ENCODE data around the gene RMDN2.
A peak's percentile ranks its signal among the peaks of the same experiment; 100 is the strongest.
"Not testable (repeated sequence)": the region's sequence is repeated elsewhere in the genome, so short reads cannot be mapped to it uniquely, and the experiment has no call there.

Gene RMDN2

GRCh38 chr2:37992601-37993000 is 67.5 kb downstream of the RMDN2 start:
- DNase-seq (ENCODE audit: low spot score), result no peak

DNA sequence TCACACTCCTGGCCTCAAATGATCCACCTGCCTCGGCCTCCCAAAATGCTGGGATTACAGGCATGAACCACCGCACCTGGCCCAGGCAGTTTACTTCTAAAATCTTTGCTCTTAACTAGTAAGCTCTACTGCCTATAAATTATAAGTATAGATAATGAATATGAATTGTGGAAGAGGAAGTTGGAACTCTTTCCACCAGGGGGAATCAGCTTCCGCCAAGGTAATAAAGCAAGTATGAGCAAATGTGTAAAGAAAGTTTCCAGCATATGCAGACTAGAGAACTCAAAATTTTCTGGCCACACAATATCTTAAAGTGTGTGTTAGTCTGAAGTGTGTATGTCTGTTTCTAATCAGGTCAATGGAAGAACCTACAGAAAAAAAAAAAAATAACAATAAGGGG is 68.1 kb downstream of the RMDN2 start:
- DNase-seq (ENCODE audit: low spot score), result no peak

DNA sequence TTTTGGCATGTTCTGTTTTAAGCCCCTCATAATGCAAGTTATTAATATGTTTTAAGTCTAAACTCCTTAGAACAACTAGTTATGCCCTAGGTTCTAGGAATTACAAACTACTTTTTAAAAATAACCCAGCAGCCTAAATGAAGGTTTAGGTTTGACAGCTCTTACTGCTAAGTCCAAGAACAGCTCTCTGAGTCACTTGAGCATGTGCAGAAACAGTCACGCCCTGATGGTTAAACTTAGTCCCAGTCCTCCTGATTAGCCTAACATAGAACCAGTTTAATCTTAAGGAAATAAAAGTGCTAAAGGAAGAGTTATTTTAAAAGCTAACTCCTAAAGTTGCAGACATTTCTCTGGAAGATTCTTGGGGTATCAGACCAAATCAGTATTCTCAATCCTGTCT is 72.5 kb downstream of the RMDN2 start:
- no peak for DNase-seq (ENCODE audit: low spot score)

- no peak for DNase-seq (ENCODE audit: low spot score)
Measured at GRCh38 chr2:38000485-38001222, 75.6 kb downstream of the RMDN2 start.

DNA sequence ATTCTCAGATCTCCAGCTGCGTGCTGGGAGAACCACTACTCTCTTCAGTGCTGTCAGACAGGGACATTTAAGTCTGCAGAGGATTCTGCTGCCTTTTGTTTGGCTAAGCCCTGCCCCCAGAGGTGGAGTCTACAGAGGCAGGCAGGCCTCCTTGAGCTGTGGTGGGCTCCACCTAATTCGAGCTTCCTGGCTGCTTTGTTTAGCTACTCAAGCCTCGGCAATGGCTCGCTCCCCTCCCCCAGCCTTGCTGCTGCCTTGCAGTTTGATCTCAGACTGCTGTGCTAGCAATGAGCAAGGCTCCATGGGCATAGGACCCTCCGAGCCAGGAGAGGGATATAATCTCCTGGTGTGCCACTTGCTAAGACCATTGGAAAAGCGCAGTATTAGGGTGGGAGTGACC is 85.1 kb downstream of the RMDN2 start:
- not testable (repeated sequence) for DNase-seq (ENCODE audit: low spot score)

- DNase-seq (ENCODE audit: low spot score), result no peak
Measured at GRCh38 chr2:38010995-38011394, 85.9 kb downstream of the RMDN2 start.

DNA sequence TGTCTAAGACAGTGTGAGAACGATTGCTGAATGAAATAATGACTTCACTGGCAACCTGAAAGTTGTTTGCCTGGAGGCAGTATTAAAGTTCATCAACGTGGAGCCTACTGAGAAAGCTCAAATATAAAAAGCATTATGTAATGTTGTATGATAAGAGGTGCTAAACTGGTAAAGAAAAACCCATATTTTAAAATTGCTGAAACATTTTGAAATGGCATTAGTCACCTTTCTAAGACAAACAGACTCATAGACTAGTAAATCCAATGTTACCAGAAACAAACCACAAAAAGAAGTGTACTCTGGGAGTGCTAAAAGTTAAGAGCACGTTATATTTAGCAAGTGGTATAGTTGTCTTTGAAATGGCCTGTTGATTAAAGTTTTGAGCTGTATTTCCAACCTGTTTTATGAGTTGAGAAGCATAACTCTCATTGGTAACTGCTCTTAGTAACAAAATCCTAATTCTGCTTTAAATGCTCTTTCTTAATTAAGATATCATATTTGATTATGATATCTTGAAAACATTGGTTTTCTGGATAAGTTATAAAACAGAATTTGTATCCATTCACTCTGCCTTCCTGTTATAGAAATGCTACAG is 88.2 kb downstream of the RMDN2 start:
- no peak for DNase-seq (ENCODE audit: low spot score)

DNA sequence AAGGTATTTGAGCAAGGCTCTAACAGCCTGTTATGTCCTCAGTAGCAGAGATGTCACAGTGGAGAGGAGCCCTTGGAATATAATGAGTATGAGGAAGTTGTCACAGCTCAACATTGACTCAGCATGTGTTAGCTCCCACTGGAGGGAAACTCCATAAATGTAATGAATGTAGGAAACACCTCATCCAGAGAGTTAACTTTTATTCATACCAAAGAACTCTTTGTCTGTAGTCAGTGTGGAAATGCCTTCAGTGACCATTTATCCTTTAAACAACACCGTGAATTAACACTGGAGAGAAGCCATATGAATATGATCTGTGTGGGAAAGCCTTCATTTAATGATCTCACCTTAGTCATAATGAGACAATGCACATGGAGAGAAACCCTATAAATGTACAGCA is 91.1 kb downstream of the RMDN2 start:
- no peak for DNase-seq (ENCODE audit: low spot score)

GRCh38 chr2:38017836-38018235 is 92.7 kb downstream of the RMDN2 start:
- DNase-seq (ENCODE audit: low spot score), result no peak

GRCh38 chr2:38020359-38021069 is 95.4 kb downstream of the RMDN2 start:
- not testable (repeated sequence) for DNase-seq (ENCODE audit: low spot score)

- no peak for DNase-seq (ENCODE audit: low spot score)
Measured at GRCh38 chr2:38021589-38021988, 96.5 kb downstream of the RMDN2 start.

GRCh38 chr2:38026846-38027245 is 101.8 kb downstream of the RMDN2 start:
- no peak for DNase-seq (ENCODE audit: low spot score)

DNA sequence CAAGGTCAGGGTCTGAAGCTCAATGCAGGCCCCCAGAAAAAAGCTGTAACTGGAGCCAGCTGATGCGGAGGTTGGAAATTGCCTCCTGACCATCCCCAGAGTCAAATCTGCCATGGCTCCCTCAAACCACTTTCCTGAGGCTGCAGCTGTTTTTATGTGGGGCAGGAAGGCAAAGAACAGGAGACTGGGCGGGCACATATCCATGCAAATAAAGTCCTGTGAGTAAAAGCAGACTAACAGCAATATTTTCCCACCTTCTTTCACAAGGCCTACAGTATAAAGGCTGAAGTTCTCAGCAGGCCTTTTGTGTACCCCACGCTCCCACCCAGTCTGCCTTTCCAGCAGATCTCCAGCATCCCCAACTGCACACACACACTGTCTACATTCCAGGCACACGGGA is 103.7 kb downstream of the RMDN2 start:
- DNase-seq (ENCODE audit: low spot score), result no peak

DNA sequence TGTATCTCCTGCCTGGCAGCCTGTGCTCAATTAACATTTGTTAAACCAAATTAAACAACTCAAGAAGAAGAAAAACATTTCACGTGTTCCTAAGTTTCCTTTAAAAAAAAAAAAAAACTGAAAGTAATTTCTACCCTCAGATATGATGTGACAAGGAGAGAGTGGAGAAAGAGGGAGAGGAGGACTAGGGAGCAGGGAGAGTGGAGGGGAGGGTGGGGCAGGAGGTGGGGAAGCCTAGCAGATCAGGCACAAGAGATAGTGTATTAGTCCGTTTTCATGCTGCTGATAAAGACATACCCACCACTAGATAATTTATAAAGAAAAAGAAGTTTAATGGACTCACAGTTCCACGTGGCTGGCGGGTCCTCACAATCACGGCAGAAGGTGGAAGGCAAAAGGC is 104.4 kb downstream of the RMDN2 start:
- no peak for DNase-seq (ENCODE audit: low spot score)

GRCh38 chr2:38030635-38031355 is 105.7 kb downstream of the RMDN2 start:
- DNase-seq (ENCODE audit: low spot score), result no peak

DNA sequence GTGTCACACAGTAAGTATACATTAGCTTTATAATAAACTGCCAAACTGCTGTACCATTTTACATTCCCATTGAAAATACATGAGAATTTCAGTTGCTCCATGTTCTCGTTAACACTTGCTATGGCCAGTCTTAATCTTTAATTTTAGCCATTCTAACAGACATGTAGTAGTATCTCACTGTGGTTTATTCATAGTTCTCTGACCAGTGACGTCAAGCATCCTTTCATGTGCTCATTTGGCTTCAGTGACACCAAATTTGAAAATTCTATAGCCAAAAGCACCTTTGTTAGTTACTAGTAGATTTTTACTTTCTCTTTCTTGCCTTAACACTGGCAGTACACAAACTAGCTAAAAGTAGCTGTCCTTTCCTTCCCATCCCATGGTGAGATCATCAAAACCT is 107.9 kb downstream of the RMDN2 start:
- DNase-seq (ENCODE audit: low spot score), result no peak

DNA sequence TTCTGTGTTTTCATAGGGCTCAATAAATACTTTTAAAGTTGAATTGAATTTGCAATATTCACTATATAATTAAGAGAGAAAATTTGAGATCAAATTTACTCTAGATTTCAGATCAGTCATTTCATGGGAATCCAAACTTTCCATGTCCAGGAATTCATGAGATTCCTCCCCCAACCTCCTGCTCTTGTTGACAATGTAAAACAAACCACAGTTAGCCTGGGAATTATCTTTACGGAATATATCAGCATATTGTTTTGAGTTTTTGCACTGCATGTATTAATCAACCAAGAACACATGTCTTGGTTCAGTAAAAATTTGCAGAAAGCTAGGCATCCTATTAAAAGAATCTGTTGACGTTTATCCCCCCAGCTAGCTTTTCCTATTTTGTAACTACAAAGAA is 108.6 kb downstream of the RMDN2 start:
- no peak for DNase-seq (ENCODE audit: low spot score)

GRCh38 chr2:38035968-38036367 is 110.9 kb downstream of the RMDN2 start:
- no peak for DNase-seq (ENCODE audit: low spot score)

GRCh38 chr2:38037325-38037724 is 112.2 kb downstream of the RMDN2 start:
- DNase-seq (ENCODE audit: low spot score), result no peak

DNA sequence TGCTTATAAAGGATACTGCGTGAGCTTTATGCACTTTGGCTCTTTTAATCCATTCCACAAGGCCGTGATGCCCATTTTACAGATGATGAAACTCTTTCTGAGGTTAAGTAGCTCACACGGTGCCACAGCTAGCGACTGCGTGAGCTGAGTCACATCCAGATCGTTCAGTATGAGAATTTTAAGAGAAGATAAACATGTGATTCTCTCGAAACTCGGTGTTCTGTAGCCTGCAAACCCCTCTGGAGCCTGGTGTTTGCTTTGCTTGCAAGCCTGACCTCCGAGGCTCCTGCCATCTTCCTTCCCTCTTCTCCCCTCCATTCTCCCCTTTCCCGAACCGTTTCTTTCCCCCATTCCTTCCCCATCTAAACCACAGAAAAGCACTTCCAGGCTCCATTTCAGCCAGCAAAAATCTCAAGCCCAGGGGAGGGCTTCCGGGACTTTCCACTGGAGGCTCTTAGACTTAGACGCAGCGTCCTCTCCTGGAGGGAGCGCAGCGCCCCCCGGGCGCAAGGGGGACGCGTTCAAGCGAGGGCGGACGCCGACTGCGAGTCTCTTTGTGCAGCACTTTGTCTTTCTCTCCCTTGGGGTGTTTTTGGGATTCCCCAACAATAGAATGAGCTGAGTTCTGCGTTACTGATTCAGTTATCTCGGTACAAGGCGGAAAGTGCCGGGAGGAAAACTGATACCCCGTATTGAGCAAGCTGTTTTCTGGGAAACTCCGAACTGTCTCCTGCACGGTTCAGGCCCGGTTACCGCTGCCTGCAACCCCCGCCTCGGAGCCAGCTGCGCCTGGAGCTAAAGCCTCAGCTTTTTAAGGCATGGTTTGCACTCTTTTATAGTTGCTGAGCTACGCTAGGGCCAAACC is 112.9 kb downstream of the RMDN2 start:
- DNase-seq (ENCODE audit: low spot score), result peak; percentile 79

GRCh38 chr2:38038682-38039081 is 113.6 kb downstream of the RMDN2 start:
- DNase-seq (ENCODE audit: low spot score), result no peak
